Measurements from ENCODE around the gene PRRG2.

PRRG2 gene

DNA sequence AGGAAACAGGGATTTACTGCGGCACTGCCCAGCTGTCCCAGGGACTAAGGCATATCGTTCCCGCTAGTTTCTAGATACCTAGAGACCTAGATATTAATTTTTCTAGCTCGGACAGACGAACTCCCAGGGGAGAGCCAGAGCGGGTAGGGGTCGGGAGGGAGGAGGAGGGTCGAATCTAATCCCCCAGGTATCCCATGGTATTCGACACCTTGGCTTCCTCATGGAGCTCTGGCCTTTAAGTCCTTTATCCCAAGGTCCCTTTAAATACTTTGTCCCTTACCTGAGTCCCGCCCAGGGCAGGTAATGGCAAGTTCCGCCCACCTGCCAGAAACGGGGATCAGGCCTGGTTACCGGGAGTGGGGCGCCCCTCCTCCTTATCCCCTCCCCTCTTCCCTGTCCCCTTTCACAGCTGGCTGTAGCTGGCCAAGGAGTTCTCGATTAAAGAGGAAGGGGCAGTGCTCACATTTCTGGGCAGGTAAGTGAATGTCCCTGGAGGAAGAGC lies at the start of gene PRRG2:
Gene PRRG2 (plus strand): TSS at position 310 of the 502 bp plus-strand sequence. CDS start 1,904 bp downstream, outside the sequence.
- DNase-seq: peak; percentile 45

DNA sequence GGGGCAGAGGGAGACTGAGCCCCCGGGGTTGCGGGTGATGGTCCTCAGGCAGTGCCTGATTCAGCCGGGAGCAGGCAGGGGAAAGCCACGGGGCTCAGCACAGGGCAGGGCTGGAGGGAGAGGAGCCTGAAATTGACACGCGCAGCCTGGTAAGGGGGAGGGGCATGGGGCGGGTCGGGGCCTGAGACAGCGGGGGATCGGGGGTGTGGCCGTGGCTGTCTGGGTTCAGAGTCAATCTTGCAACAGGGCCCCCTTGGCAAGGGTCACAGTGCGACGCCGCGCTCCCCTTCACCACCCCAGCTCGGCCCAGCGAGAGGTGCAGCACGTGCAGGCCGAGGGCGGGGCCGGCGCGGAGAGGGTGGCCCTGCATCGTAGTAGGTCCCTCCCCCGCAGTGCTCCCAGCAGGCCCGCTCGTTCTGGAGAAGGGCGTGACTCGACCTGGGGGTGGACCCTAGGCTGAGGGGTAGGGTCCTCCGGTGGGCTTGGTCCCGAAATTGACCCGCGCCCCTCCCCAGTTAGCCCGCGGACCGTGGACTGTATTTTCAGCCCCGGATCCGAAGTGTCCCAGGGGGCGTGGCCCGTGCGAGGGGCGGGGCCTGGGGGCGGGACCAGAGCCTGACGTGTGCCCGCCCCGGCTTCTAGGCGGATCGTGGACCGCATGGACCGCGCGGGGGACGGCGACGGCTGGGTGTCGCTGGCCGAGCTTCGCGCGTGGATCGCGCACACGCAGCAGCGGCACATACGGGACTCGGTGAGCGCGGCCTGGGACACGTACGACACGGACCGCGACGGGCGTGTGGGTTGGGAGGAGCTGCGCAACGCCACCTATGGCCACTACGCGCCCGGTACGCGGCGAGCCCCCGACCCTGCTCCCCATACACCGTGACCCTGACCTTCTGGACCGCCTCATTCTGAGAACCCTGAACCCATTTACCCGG lies 47.3 kb upstream of the PRRG2 start:
- DNase-seq: peak; percentile 47

DNA sequence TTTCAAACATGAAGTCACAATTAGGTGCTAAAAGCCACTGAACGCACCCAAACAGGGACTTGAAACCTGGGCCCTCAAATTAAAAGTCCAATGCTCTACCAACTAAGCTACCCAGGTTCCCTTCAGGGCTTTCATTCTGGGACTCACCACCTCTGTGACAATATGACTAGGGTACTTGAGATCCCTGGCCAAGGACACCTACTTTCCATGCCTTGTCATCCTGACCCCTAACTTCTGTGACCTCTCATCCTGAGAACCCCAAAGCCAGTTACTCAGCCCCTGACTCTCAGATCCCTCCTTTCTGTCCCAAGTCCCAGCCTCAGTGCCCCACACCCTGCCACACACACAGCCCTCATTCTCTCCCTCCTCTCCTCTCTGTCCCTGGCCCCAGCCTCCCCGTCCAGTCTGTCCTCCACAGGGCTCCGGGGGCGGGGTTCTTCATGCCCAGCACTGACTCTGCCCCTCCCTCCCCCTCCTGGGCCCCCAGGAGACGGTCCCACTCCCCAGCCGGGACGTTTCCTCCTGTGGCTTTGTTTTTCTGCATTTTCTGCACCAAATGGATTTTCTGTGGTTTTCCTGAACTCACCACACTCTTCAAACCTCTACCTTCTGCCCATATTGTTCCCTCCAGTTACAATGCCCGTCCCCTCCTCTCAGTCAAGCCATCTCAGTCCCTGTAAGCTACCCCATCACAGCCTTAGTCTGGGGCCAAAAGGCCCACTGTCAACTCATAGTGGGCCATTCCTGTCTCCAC lies 46.3 kb upstream of the PRRG2 start:
- DNase-seq: no peak

DNA sequence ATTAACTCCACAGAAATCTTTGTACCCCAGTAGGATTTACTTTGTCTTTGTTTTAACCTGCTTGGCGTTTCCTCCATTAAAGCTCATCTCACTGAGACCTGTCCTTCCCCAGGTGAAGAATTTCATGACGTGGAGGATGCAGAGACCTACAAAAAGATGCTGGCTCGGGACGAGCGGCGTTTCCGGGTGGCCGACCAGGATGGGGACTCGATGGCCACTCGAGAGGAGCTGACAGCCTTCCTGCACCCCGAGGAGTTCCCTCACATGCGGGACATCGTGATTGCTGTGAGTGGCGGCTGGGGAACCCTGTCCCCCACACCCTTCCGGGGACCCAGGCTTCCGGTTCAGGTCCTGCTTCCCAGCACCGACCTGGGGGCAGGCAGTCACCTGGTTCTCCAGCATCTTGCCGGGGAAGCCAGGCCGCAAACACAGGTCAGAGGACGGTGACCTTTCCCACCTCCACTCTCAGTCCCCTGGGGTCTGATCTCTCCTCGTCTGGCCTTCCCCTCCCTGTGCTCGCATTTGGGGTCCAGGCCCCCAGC lies 44.1 kb upstream of the PRRG2 start:
- DNase-seq: no peak

DNA sequence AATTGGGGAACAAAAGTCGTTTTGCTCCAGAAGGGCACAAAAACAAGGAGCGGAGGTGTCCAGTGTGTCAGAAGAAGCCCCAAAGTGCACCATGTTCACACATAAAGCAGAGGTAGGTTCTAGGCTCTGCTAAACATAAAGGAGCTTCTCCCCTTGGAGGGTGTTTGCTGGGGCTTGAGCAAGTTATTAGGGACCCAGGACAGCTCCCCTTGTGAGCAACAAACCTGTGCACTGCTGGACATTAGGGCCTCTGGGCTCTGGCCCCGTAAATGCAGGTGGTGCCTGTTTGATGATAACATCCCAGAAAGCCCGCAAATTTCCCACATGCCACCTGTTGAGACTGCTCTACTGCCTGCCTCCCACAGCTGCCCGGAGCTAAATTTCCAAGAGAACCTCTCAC lies 42.5 kb upstream of the PRRG2 start:
- no peak for DNase-seq

DNA sequence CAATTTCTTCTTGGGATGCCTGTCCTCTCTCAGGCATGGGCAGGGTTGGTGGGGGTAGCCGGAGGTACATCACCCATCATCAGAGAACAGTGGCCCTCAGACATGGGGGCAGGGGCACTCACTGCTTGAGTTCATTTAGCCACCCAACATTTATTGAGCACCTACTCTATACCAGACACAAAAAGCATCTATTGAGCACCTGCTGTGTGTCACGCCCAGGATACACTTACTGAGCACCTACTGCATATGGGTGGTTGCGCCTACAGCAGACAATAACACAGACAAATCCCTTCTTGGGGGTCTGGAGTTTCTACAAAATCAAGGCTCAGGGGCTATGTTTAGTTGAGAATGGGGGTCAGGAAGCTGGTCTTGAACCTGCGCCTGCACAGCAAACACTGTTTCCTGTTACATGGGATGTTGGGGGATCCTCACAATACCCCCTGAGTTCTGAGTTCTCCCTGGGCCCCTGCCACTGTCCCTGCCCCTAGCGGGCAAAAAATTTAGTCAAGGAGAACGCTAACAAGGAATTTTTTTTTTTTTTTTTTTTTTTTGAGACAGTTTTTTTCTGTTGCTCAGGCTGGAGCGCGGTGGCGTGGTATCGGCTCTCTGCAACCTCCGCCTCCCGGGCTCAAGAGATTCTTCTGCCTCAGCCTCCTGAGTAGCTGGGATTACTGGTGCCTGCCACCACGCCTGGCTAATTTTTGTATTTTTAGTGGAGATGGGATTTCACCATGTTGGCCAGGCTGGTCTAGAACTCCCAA lies 41.7 kb upstream of the PRRG2 start:
- no peak for DNase-seq

DNA sequence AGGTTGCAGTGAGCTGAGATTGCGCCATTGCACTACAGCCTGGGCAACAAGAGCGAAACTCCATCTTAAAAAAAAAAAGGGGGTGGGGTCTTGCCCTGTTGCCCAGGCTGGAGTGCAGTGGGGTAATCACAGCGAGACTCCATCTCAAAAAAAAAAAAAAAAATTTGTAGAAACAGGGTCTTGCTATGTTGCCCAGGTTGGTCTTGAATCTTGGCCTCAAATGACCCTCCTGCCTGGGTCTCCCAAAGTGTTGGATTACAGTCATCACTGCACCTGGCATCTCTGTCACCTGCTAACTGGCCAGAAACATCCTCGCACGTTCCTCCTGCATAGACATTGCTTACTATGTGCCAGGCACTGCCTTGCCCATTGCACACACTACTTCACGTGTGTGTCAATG lies 39.2 kb upstream of the PRRG2 start:
- DNase-seq: no peak

DNA sequence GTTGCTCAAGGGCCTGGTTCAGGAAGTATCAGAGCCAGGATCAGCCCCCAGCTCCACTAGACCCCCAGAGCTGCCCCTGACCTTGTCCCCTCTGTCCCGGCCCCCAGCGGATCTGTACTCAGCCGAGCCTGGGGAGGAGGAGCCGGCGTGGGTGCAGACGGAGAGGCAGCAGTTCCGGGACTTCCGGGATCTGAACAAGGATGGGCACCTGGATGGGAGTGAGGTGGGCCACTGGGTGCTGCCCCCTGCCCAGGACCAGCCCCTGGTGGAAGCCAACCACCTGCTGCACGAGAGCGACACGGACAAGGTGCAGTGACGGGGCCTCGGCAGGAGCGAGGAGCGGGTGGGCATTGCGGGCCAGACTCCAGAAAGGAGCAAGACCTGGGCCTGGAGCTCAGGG lies 38.7 kb upstream of the PRRG2 start:
- DNase-seq: no peak

DNA sequence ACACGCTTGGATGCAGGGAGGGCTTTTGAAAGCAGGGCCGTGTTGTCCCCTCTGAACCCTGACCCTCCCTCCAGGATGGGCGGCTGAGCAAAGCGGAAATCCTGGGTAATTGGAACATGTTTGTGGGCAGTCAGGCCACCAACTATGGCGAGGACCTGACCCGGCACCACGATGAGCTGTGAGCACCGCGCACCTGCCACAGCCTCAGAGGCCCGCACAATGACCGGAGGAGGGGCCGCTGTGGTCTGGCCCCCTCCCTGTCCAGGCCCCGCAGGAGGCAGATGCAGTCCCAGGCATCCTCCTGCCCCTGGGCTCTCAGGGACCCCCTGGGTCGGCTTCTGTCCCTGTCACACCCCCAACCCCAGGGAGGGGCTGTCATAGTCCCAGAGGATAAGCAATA lies 38.1 kb upstream of the PRRG2 start:
- no peak for DNase-seq

DNA sequence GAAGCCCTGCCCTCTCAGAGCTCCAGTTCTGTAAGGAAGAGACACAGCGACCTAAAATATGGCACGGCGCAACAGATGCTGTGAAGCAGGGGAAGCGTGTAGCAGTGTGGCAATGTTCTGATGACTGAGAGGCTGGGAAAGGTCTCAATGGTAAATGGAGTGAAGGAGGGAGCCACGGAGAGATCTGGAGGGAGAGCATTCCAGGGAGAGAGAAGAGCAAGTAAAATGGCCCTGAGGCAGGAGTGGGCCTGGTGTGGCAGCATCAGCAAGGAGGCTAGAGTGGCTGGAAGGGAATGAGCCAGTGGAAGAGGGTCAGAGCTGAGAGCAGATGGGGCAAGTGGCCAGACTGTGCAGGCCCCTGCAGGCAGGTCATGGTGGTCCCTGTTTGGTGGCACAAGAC lies 37.0 kb upstream of the PRRG2 start:
- no peak for DNase-seq

DNA sequence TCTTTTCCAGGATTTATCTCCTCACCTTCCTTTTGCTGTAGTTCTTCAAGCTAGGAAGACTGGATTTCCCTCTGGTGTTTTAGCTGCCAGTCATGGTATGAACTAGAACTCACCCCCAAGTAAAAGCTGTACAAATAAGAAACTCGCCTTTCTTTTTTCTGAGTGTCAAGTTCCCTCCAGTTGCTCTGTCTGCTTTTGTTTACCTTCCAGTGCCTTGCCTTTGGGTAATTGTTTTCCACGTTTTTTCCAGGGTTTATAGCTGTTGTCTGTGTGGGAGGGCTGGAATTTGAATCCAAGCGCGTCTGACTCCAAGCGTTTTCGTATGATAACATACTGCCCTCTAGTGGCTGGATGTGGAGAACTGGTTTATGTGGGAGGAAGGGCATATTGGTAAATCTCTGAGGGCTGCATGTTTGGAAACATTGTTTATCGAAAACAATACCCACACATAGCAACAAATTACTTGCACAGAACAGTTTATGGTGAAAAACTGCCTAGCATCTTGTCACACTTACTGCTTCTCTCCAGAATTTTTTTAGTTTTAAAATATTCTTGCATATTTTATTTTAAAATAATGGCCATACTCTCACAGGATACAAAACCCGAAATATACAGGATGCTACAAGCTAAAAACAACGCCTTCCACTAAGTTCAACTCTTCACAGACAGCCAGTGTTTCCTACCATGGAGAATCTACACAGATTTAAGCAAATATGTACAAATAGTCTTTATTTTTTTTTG lies 34.1 kb upstream of the PRRG2 start:
- DNase-seq: peak; percentile 76

DNA sequence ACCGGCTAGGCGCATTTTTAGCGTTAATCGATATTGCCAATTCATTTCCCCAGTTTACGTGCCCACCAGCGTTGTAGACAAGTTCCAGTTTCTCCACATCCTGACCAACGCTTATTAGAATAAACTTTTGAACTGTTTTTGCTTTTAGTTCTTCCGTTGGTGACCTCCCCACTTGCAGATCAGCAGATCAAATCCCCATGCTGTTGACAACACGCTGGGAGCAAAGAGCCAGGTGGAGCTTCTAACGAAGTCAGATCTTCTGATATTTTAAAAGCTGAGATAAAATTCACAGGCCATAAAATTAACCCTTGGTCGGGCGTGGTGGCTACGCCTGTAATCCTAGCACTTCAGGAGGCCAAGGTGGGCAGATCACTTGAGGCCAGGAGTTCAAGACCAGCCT lies 32.1 kb upstream of the PRRG2 start:
- DNase-seq: no peak

DNA sequence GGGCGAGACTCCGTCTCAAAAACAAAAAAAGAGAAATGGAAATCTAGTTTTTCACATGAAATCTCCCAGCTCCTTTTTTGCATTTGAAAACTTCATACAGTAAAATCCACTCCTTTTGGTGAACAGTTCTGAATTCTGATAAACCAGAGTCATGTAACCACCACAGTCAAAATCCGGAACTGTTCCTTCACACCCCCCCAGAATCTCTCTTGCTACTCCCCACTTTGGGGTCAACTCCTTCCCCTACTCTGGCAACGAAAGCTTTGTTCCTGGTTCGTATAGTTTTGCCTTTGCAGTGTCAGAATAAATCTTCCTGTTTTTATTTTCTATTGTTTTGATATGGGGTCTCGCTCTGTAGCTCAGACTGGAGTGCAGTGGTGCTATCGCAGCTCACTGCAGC lies 29.6 kb upstream of the PRRG2 start:
- DNase-seq: no peak

DNA sequence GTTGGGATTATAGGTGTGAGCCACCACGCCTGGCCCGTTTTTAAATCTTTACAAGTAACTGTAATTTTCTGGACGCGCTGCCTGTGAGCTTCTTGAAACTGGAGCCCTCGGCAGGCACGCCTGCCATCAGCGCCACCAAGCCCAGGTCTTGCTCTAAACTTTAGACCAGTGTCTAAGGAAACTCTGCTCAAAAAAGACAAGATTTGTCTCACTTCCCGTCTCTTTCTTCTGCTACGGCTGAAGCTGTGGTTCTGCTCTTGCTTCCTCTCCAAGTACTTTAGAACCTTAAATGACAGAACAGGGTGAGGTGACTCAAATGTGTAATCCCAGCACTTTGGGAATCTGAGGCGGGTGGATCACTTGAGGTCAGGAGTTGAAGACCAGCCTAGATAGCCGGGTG lies 28.4 kb upstream of the PRRG2 start:
- no peak for DNase-seq

DNA sequence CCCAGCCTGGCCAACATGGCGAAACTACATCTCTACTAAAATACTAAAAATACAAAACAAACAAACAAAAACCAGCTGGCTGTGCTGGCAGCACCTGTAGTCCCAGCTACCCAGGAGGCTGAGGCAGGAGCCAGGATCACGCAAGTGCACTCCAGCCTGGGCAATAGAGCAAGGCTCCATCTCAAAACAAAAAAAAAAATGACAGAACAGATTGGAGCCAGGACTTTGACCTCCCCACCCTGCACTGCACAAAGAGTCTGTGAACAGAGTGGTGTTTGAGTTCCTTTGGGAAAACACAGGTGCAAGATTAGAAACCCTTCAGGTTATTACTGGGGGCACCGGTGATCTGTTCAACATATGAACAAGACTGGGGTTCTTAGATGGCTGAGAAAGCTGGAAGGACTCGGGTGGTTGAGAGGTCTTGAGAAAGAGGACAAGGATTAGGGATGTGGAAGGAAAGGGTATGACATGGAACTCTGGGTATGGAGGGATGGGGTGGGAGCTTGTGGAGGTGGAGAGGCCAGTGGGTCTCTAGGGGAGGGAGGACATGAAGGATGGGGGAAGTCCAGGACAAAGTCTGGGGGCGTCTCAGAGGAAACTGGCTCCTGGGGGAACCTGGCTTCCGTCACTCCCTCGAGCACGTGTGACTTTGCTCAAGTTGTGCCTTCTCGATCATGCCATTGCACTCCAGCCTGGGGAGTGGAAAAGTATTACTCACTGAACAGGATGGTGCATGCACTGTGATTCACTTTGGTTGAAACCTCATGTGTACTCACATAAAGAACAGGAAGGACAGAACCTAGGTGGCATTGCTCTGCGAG lies 27.5 kb upstream of the PRRG2 start:
- DNase-seq: no peak

DNA sequence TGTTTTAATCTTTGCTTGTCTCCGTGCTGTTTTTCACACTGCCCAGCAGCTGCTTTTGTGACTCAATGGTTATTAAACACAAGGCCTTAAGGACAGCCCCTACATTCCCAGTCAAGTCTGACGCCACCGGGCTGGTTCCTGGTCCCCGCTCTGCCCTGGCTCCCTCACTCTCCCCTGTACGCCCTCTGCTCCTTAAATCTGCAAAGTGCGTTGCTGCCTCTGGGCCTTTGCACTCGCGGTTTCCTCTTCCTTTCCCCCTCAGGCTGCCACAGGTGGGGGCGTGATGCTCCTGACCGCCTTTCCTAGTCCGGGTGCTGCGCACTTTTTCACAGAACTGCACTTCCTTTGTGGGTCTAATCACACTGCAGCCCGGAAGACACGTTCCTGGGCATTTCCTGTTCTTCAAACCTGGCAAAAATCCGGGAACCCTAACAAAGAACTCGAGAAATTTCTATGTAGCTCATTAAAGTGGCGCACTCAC lies 26.4 kb upstream of the PRRG2 start:
- DNase-seq: no peak

DNA sequence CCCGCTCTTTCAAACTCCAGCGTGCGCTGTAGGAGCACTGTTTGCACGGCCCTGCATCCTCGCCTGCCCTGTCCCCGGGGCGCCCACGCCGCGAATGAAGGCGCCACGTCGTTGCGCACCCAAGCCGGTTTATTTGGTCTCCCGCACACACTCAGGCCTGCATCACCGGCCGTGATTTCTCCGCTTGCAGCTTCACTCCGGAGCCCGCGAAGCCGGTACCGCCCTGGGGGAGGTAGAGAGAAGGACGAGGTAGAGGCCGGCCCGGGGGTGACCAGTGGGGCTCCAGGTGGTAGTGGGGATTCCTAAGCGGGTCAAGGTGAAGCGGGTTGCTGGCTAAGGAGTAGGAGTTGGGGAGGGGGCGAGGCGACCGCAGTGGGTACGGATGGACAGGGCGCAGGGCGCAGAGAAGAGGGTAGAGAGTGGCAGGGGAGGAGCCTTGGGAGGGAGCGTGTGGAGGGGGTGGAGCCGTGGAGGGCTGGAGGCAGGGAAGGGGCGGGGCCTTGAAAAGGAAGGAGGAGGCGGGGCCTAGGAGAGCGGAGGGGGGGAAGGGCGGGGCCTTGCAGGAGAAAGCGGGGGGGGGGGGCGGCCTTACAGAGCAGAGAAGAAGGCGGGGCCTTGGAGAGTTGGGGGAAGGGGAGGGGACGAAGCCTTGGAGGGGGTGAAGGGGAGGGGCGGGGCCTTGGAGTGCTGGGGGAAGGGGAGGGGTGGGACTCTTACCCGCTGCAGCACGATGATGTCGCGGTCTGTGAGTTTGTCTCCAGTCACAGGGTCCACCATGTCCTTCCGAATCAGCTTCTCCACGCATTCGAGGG lies 25.3 kb upstream of the PRRG2 start:
- no peak for DNase-seq

DNA sequence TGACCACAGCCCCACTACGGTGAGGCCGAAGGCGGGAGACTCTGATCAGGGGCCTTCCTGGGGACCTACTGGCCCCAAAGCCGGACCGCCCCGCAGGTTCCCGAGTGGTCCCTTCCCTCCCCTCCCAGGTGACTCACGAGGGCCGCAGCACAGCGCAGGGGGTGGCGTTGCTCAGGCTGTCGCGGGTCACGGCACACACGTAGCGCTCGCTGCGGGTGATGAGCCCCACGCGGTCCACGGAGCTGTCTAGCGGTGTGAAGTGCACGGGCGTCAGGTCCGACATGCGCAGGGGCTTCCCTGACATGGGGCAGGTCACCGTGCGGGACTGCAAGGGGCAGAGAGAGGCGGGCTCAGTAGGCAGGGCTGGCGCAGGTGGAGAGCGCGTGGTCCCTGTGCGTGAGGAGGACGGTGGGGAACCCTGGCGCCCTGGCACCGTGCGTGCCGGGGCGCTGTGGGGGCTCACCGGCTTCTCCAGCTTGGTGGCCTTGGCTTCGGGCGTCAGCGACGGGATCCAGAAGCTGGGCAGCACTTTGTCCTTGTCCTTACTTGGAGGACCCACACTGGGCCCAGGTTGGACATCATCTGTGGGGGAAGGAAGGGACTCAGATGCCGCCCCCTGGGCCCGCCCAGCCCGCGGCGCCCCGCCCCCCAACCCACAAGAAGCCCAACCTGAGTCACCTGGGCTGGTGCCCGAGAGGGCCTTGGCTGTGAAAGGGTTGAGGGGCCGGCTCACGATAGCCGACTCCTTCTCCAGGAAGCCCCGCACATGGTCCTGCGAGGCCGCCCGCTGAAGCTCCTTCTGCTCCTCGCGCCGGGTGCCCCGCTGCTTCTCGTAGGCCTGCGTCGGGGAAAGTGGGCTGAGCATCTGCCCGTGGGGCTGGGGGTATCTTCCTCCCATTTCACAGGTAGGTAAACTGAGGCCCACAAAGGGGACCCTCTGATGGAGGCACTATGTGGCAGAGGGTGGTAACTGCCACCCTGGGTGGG lies 24.4 kb upstream of the PRRG2 start:
- no peak for DNase-seq

All from NCI-H774 (cell line).